HEK293 (cell line): ENCODE results near the gene MN1.

Experiments
- ZNF24 ChIP-seq: fragments of 450-650 bp; formaldehyde crosslinking; IDR thresholded peaks from 2 replicates; pipeline ENCODE4 v1.5.1; 2016; ENCODE audit warnings: missing biosample characterization, missing genetic modification characterization
- ZNF530 ChIP-seq: fragments of 450-650 bp; formaldehyde crosslinking; IDR thresholded peaks from 2 replicates; pipeline ENCODE4 v1.5.1; 2016; ENCODE audit warnings: low read depth, missing biosample characterization, missing genetic modification characterization
- ZNF660 ChIP-seq: fragments of 450-650 bp; IDR thresholded peaks from 2 replicates; pipeline ENCODE4 v1.5.1; 2018; ENCODE audit warnings: missing biosample characterization, mild to moderate bottlenecking, missing genetic modification characterization

- no peak for TF ChIP-seq ZNF530
- no peak for TF ChIP-seq ZNF24 (tag by site-specific recombination)
- TF ChIP-seq ZNF660 (tag by site-specific recombination), result no peak
Measured at GRCh38 chr22:27779643-27780042, 21.9 kb downstream of the MN1 start.
